Activated CD4-positive, alpha-beta T cell treated with anti-CD3 and anti-CD28 coated beads, Interleukin-2, amount 10 ng/mL, durations not matched to agents 24 days and 14 days (primary cell): ENCODE measurements around the gene ASAH2B. TPM values are rescaled to one million over a fixed set of nuclear protein-coding genes. Genes with fewer than 3 reads are reported as not detected.

Experiments
- total RNA-seq: library from RNA; stranded (reverse); gene quantifications from 2 replicates; pipeline ENCODE4 v1.2.3, GENCODE V29; 2022

The ASAH2B gene
- total RNA-seq, 1 donor from 2014 or later: 2.7 TPM

Other genes starting within 250 kb of the ASAH2B start
- gene SGMS1, start 116.0 kb upstream of the ASAH2B start, total RNA-seq: 14.2 and 14.3 TPM in 2 replicates
- not detected in 2 replicates for gene A1CF, start 145.7 kb downstream of the ASAH2B start, total RNA-seq